Measurements from ENCODE around the gene SAP30L. TPM values are rescaled to one million over a fixed set of nuclear protein-coding genes. Genes with fewer than 3 reads are reported as not detected.

Gene SAP30L
- total and polyA plus RNA-seq, 2 of the 13 experiments (the other 11 are each of a cell fraction or from before 2014, with no cell fraction given) = 27.9 to 37.2 TPM

- 0 out of 2 replicates have a peak, but pooled peaks cover 9% of the 10 kb centered on the region for H3K4me1 ChIP-seq (ENCODE audit: insufficient read depth, low read length)
- no peaks in the 10 kb centered on the region for H3K79me2 ChIP-seq (ENCODE audit: insufficient read depth, low read length)
- no peaks in the 10 kb centered on the region for H4K20me1 ChIP-seq (ENCODE audit: insufficient read depth, low read length)
- intact Hi-C loops (cut with micrococcal nuclease; ENCODE audit: unreplicated experiment) = loop anchor here (10.0 kb wide), 1 partner anchor 72 kb away; no protein-coding TSS in a partner anchor
- H3K9me3 ChIP-seq (ENCODE audit: low read length) = no peaks in the 10 kb centered on the region
- POLR2A ChIA-PET = no interaction called here
- no peak for ATAC-seq
- no peak overlapping the region for H3K27ac ChIP-seq (ENCODE audit: extremely low read length, insufficient read depth, low read length)
- peaks cover 0 to 2% of the 10 kb centered on the region in 2 experiments; a peak in 1 of 5 replicates for H3K36me3 ChIP-seq (replicated peaks in 1 of 2; ENCODE audit: control insufficient read depth in 1 of 2, insufficient read depth in 2 of 2, low read length in 2 of 2)
- WGBS (ENCODE audit: low lambda C conversion rate) = 98% methylated on average over 4 of the region's 4 CpGs
- H3K27me3 ChIP-seq (ENCODE audit: control insufficient read depth in 1 of 2, insufficient read depth in 2 of 2, low read length in 2 of 2) = no peaks in the 10 kb centered on the region
- CTCF ChIA-PET (ENCODE audit: low intra/inter-chr PET ratio, low total read pairs) = no interaction called here
- H2AFZ ChIP-seq (ENCODE audit: low read length) = no peak overlapping the region
- FAIRE-seq = no peak
- no peak overlapping the region for H3K9ac ChIP-seq (ENCODE audit: insufficient read depth, low read depth, low read length)
- in situ Hi-C loops (cut with HindIII; ENCODE audit: extremely low pct_ligation_motif_present, low pct_unique_long_range_greater_than_20kb) = loop anchor here (5.0 kb wide), 1 partner anchor 335 kb away; no protein-coding TSS in a partner anchor
- DNase-seq (ENCODE audit: low spot score) = no peak
- no TSS peak for BruUV-seq (replicated peaks)
- no peak overlapping the region for H3K4me3 ChIP-seq (replicated peaks in 1 of 3; ENCODE audit: insufficient read depth in 1 of 3, low read depth in 2 of 3, low read length in 3 of 3)
- H3K4me2 ChIP-seq (ENCODE audit: low read depth, low read length) = no peak overlapping the region
- no peak for TF ChIP-seq KLF11 (CRISPR knock-in tag; IDR thresholded peaks at IDR 0.05)
- no peak for TF ChIP-seq CREM (IDR thresholded peaks at IDR 0.05)
- no peak for TF ChIP-seq CREM (CRISPR knock-in tag; IDR thresholded peaks at IDR 0.05)
- no peak for TF ChIP-seq NCOR1 (IDR thresholded peaks at IDR 0.05; ENCODE audit: borderline replicate concordance, low read length)
- TF ChIP-seq TARDBP (CRISPR knock-in tag; IDR thresholded peaks at IDR 0.05) = no peak
- no peak for TF ChIP-seq PRPF4 (IDR thresholded peaks at IDR 0.05; ENCODE audit: low read depth, low read length, poor library complexity, severe bottlenecking)
- no peak for TF ChIP-seq ARNT2 (CRISPR knock-in tag; IDR thresholded peaks at IDR 0.05; ENCODE audit: low read depth)
- no peak for TF ChIP-seq THYN1 (CRISPR knock-in tag; IDR thresholded peaks at IDR 0.05; ENCODE audit: borderline replicate concordance, low read depth)
- no peak for TF ChIP-seq HNRNPL (IDR thresholded peaks at IDR 0.05; ENCODE audit: low read depth, low read length)
- no peak for TF ChIP-seq NFE2L2 (IDR thresholded peaks at IDR 0.05; ENCODE audit: low read length)
- TF ChIP-seq ZNF7 (CRISPR knock-in tag; IDR thresholded peaks at IDR 0.05) = no peak
- no peak for TF ChIP-seq HDAC1 (CRISPR knock-in tag; IDR thresholded peaks at IDR 0.05)
- TF ChIP-seq THAP8 (CRISPR knock-in tag; IDR thresholded peaks at IDR 0.05; ENCODE audit: borderline replicate concordance) = no peak
- no peak for TF ChIP-seq U2AF2 (IDR thresholded peaks at IDR 0.05; ENCODE audit: low read depth, low read length)
- no peak for TF ChIP-seq ZNF710 (CRISPR knock-in tag; IDR thresholded peaks at IDR 0.05; ENCODE audit: borderline replicate concordance)
- TF ChIP-seq ZNF337 (CRISPR knock-in tag; IDR thresholded peaks at IDR 0.05; ENCODE audit: borderline replicate concordance, low read depth) = no peak
- no peak for TF ChIP-seq NFAT5 (CRISPR knock-in tag; IDR thresholded peaks at IDR 0.05)
Measured at GRCh38 chr5:154406826-154407225, 39.0 kb upstream of the SAP30L start.
